NCI-H2107 treated with DMSO at 0.1 percent for 48 hours (cell line): ENCODE results near the gene CD99L2.
A peak's percentile ranks its signal among the peaks of the same experiment; 100 is the strongest.

ENCODE experiments used
- DNase-seq: peaks from one replicate; lab custom pipeline; 2025; ENCODE audit not compliant: unreplicated experiment; lab: John Stamatoyannopoulos, UW

CD99L2 gene

GRCh38 chrX:150898343-150899190 is at the start of gene CD99L2:
CD99L2 (minus strand) TSS chrX:150898668; CDS start chrX:150898588, 80 bp downstream.
- DNase-seq = peak; percentile 79

- no peak for DNase-seq
Observed at GRCh38 chrX:150944233-150944632, 45.8 kb upstream of the CD99L2 start.

- no peak for DNase-seq
Observed at GRCh38 chrX:150942942-150943594, 44.6 kb upstream of the CD99L2 start.

GRCh38 chrX:150941580-150941979 is 43.1 kb upstream of the CD99L2 start:
- DNase-seq = no peak

GRCh38 chrX:150940844-150941495 is 42.5 kb upstream of the CD99L2 start:
- DNase-seq = peak; percentile 42

- DNase-seq = no peak
Observed at GRCh38 chrX:150936556-150936955, 38.1 kb upstream of the CD99L2 start.

- no peak for DNase-seq
Observed at GRCh38 chrX:150935467-150935866, 37.0 kb upstream of the CD99L2 start.

- peak; percentile 21 for DNase-seq
Observed at GRCh38 chrX:150934453-150934852, 36.0 kb upstream of the CD99L2 start.

GRCh38 chrX:150933945-150934350 is 35.5 kb upstream of the CD99L2 start:
- no peak for DNase-seq

- DNase-seq = no peak
Observed at GRCh38 chrX:150929058-150929457, 30.6 kb upstream of the CD99L2 start.

GRCh38 chrX:150926791-150927190 is 28.3 kb upstream of the CD99L2 start:
- no peak for DNase-seq

GRCh38 chrX:150926304-150926703 is 27.8 kb upstream of the CD99L2 start:
- no peak for DNase-seq

- DNase-seq = peak; percentile 78
Observed at GRCh38 chrX:150919401-150919800, 20.9 kb upstream of the CD99L2 start.

GRCh38 chrX:150913511-150913910 is 15.0 kb upstream of the CD99L2 start:
- peak; percentile 12 for DNase-seq

GRCh38 chrX:150907474-150907873 is 9.0 kb upstream of the CD99L2 start:
- no peak for DNase-seq

- no peak for DNase-seq
Observed at GRCh38 chrX:150906694-150907093, 8.2 kb upstream of the CD99L2 start.

- no peak for DNase-seq
Observed at GRCh38 chrX:150905293-150905692, 6.8 kb upstream of the CD99L2 start.

GRCh38 chrX:150903110-150903508 is 4.6 kb upstream of the CD99L2 start:
- no peak for DNase-seq

GRCh38 chrX:150902434-150903109 is 4.1 kb upstream of the CD99L2 start:
- DNase-seq = peak; percentile 11

GRCh38 chrX:150899191-150899757 is 806 bp upstream of the CD99L2 start:
- peak; percentile 46 for DNase-seq
